Keratinocyte (primary cell): ENCODE measurements around the gene KSR2.

Source experiments
- EZH2 ChIP-seq: IDR thresholded peaks from one replicate; pipeline ENCODE4 v1.6.1; 2012; ENCODE audit warnings: inconsistent platforms, mild to moderate bottlenecking, low read length, moderate library complexity
- TF ChIP-seq, protein P1 (sequence below), 3 experiments: IDR thresholded peaks in 1 of 3; conservative IDR thresholded peaks in 1 of 3; optimal IDR thresholded peaks in 1 of 3; 2 replicates in 2 of 3; 3 replicates in 1 of 3; pipeline versions ENCODE3 to v1.5.1; 2011; ENCODE audit warnings: low read length in 3 of 3, mild to moderate bottlenecking in 3 of 3, moderate library complexity in 2 of 3, control low read depth in 1 of 3, inconsistent platforms in 1 of 3; ENCODE audit not compliant: insufficient read depth in 2 of 3; ENCODE audit errors: extremely low read depth in 1 of 3

DNA sequence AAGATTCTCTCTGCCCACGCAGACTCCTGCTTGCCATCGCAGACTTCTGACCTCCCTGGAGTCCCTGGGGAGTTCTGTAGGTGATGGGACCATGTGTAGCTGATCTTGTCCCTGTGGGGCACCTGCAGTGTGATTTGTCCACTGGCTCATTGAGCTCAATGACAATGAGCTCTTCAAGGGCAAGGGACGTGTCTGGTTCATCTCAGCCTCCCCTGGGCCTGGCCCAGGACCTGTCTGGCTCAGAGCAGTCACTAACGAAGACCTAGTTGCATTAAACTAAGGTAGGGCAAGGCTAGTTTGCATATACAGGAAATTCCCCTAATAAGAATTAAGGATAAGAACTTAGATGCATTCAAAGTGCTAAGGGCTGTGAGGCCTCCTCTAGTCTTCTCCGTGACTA is 361.8 kb downstream of the KSR2 start:
- TF ChIP-seq, protein P1, sequence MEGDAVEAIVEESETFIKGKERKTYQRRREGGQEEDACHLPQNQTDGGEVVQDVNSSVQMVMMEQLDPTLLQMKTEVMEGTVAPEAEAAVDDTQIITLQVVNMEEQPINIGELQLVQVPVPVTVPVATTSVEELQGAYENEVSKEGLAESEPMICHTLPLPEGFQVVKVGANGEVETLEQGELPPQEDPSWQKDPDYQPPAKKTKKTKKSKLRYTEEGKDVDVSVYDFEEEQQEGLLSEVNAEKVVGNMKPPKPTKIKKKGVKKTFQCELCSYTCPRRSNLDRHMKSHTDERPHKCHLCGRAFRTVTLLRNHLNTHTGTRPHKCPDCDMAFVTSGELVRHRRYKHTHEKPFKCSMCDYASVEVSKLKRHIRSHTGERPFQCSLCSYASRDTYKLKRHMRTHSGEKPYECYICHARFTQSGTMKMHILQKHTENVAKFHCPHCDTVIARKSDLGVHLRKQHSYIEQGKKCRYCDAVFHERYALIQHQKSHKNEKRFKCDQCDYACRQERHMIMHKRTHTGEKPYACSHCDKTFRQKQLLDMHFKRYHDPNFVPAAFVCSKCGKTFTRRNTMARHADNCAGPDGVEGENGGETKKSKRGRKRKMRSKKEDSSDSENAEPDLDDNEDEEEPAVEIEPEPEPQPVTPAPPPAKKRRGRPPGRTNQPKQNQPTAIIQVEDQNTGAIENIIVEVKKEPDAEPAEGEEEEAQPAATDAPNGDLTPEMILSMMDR (optimal IDR thresholded peaks at IDR 0.05 in 1 of 3, IDR thresholded peaks at IDR 0.05 in 1 of 3, conservative IDR thresholded peaks at IDR 0.05 in 1 of 3; ENCODE audit: extremely low read depth in 1 of 3, insufficient read depth in 2 of 3, low read length in 3 of 3) = no peak
- no peak for TF ChIP-seq EZH2
